Measurements from ENCODE around the gene CTBP2. TPM values are rescaled to one million over a fixed set of nuclear protein-coding genes. Genes with fewer than 3 reads are reported as not detected.

The CTBP2 gene
- total and polyA plus RNA-seq, 4 donors, result 19.2 to 80.6 (median 63.2) TPM

DNA sequence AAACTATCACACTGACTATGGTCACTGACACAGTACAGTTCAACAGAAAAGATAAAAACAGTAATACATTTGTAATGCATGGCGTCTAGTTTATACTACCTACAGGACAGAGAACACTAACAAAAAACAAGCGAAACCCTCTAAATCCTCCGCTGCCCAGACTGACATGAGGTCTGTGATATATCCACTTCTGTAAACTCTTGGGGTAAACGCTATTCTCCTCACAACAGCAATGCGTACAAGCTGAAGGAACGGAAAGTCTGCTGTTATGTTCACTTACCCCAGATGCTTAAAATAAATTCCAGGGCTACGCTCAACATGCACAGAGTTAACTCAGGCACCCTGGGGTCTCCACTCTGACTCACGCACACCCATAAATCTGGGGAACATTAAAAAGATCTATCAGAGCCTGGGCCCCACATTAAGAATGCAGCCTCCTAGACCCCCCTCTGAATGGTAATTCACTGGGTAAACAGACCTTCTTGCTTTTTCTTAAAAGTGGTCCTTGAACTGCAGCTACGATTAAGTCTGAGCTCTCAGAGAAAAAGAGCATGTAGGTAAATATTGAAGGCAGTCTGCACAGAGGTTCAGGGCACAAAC lies 105.6 kb downstream of the CTBP2 start:
- Histone ChIP-seq H3K4me3 (no peak overlapping the region), H3K27me3 (ENCODE audit: control insufficient read depth in 3 of 3, insufficient read depth in 3 of 3, low read length in 2 of 3) (no peaks in the 10 kb centered on the region), H3K27ac (ENCODE audit: low read depth in 1 of 2, low read length in 1 of 2) (peak overlapping the region in 1 of 2 donors; percentile 44), H3K9me3 (ENCODE audit: control insufficient read depth in 4 of 4, insufficient read depth in 3 of 4, low read length in 3 of 4) (no peaks in the 10 kb centered on the region), H3K9ac (ENCODE audit: insufficient read depth in 1 of 2, low read length in 2 of 2) (peak overlapping the region in 1 of 2 donors; percentile 0), H3K4me1 (ENCODE audit: control insufficient read depth in 5 of 5, insufficient read depth in 5 of 5, low read length in 5 of 5) (peaks cover 23 to 46% (median 32%) of the 10 kb centered on the region in 5 donors), H3K36me3 (ENCODE audit: control insufficient read depth in 4 of 4, insufficient read depth in 4 of 4, low read length in 4 of 4) (peaks cover 0 to 4% (median under 1%) of the 10 kb centered on the region in 4 donors)
- TF ChIP-seq, protein P1, sequence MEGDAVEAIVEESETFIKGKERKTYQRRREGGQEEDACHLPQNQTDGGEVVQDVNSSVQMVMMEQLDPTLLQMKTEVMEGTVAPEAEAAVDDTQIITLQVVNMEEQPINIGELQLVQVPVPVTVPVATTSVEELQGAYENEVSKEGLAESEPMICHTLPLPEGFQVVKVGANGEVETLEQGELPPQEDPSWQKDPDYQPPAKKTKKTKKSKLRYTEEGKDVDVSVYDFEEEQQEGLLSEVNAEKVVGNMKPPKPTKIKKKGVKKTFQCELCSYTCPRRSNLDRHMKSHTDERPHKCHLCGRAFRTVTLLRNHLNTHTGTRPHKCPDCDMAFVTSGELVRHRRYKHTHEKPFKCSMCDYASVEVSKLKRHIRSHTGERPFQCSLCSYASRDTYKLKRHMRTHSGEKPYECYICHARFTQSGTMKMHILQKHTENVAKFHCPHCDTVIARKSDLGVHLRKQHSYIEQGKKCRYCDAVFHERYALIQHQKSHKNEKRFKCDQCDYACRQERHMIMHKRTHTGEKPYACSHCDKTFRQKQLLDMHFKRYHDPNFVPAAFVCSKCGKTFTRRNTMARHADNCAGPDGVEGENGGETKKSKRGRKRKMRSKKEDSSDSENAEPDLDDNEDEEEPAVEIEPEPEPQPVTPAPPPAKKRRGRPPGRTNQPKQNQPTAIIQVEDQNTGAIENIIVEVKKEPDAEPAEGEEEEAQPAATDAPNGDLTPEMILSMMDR (IDR thresholded peaks at IDR 0.05; ENCODE audit: control extremely low read depth, extremely low read depth), result no peak
- 81 to 90% methylated on average over 9 of the region's 9 CpGs for WGBS, 2 donors
- no peak for ATAC-seq (ENCODE audit: insufficient read depth, low FRiP score)
- no peak for DNase-seq

DNA sequence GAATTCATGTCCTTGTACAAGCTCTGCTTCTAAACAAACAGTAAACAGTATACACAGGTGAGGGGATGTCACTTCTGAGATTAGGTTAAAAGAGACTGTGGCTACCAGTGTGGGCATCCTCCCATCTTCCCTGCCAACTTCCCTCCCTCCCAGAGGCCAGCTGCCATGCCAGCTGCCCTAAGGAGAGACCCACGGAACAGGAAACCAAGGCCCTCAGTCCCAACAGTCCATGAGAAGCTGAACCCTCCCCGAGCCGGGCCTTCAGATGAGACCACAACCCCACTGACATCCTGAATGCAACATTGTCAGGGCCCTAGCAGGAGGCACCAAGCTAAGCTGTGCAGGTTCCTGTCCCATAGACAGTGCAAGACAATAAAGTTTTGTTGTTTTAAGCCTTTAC lies 106.1 kb downstream of the CTBP2 start:
- Histone ChIP-seq H3K4me1 (ENCODE audit: control insufficient read depth in 5 of 5, insufficient read depth in 5 of 5, low read length in 5 of 5) (peaks cover 19 to 48% (median 33%) of the 10 kb centered on the region in 5 donors), H3K9ac (ENCODE audit: insufficient read depth in 1 of 2, low read length in 2 of 2) (no peak overlapping the region), H3K27me3 (ENCODE audit: control insufficient read depth in 3 of 3, insufficient read depth in 3 of 3, low read length in 2 of 3) (no peaks in the 10 kb centered on the region), H3K36me3 (ENCODE audit: control insufficient read depth in 4 of 4, insufficient read depth in 4 of 4, low read length in 4 of 4) (peaks cover 0 to 4% (median under 1%) of the 10 kb centered on the region in 4 donors), H3K9me3 (ENCODE audit: control insufficient read depth in 4 of 4, insufficient read depth in 3 of 4, low read length in 3 of 4) (no peaks in the 10 kb centered on the region), H3K4me3 (no peak overlapping the region), H3K27ac (ENCODE audit: low read depth in 1 of 2, low read length in 1 of 2) (no peak overlapping the region)
- no peak for ATAC-seq (ENCODE audit: insufficient read depth, low FRiP score)
- 86 to 87% methylated on average over 3 of the region's 3 CpGs for whole genome bisulfite sequencing, 2 donors
- TF ChIP-seq, protein P1 (IDR thresholded peaks at IDR 0.05; ENCODE audit: control extremely low read depth, extremely low read depth), result no peak
- DNase-seq, result no peak

DNA sequence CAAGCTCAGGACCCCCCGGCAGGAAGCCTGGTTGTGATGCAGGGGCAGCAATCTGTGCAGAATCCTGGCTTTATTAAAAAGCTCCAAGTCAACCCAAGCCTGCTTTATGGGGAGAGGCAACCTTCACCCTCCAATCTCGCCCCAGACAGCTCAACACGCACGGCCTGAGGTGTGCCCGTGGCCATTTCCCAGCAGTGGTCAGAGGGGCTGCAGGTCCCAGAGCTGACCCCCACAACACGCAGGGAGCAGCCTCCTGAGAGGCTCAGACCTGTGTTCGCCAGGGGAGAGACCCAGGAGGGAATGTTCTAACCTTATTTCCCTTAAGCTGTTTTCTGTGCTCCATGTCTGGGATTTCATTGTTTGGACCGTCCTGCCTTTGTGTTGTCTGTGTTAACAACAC lies 108.2 kb downstream of the CTBP2 start:
- Histone ChIP-seq H3K27me3 (ENCODE audit: control insufficient read depth in 3 of 3, insufficient read depth in 3 of 3, low read length in 2 of 3) (no peaks in the 10 kb centered on the region), H3K9me3 (ENCODE audit: control insufficient read depth in 4 of 4, insufficient read depth in 3 of 4, low read length in 3 of 4) (no peaks in the 10 kb centered on the region), H3K9ac (ENCODE audit: insufficient read depth in 1 of 2, low read length in 2 of 2) (no peak overlapping the region), H3K4me1 (ENCODE audit: control insufficient read depth in 5 of 5, insufficient read depth in 5 of 5, low read length in 5 of 5) (peaks cover 8 to 37% (median 25%) of the 10 kb centered on the region in 5 donors), H3K36me3 (ENCODE audit: control insufficient read depth in 4 of 4, insufficient read depth in 4 of 4, low read length in 4 of 4) (no peaks in the 10 kb centered on the region), H3K4me3 (no peak overlapping the region), H3K27ac (ENCODE audit: low read depth in 1 of 2, low read length in 1 of 2) (no peak overlapping the region)
- TF ChIP-seq, protein P1 (IDR thresholded peaks at IDR 0.05; ENCODE audit: control extremely low read depth, extremely low read depth), result no peak
- WGBS, 2 donors, result 91 to 92% methylated on average over 8 of the region's 8 CpGs
- DNase-seq (no peak), ATAC-seq (ENCODE audit: insufficient read depth, low FRiP score) (no peak)

DNA sequence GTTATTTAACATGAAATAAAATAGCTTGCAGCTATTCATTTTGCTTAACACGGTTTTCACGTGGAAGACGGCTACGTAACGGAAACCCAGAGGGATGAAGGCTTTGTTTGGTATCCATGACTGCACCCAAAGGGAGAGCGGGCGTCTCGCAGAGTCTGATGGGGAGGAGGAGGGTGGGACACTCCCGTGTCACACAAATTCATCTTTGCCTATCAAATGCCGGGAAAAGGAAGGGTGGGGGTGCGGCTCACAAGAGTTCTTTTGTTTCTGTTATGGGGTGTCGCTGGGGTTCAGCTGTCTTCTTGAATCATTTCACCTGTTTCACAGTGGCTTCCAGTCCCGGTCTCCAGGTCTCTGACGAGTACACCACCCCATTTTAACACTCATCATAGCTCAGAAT lies 110.0 kb downstream of the CTBP2 start:
- Histone ChIP-seq H3K9ac (ENCODE audit: insufficient read depth in 1 of 2, low read length in 2 of 2) (no peak overlapping the region), H3K4me1 (ENCODE audit: control insufficient read depth in 5 of 5, insufficient read depth in 5 of 5, low read length in 5 of 5) (peaks cover 7 to 30% (median 16%) of the 10 kb centered on the region in 5 donors), H3K27ac (ENCODE audit: low read depth in 1 of 2, low read length in 1 of 2) (no peak overlapping the region), H3K4me3 (no peak overlapping the region), H3K36me3 (ENCODE audit: control insufficient read depth in 4 of 4, insufficient read depth in 4 of 4, low read length in 4 of 4) (no peaks in the 10 kb centered on the region), H3K27me3 (ENCODE audit: control insufficient read depth in 3 of 3, insufficient read depth in 3 of 3, low read length in 2 of 3) (no peaks in the 10 kb centered on the region), H3K9me3 (ENCODE audit: control insufficient read depth in 4 of 4, insufficient read depth in 3 of 4, low read length in 3 of 4) (no peaks in the 10 kb centered on the region)
- TF ChIP-seq, protein P1 (IDR thresholded peaks at IDR 0.05; ENCODE audit: control extremely low read depth, extremely low read depth), result no peak
- no peak for ATAC-seq (ENCODE audit: insufficient read depth, low FRiP score)
- 75 to 86% methylated on average over 14 of the region's 14 CpGs for WGBS, 2 donors
- no peak for DNase-seq
